OCI-LY7 (cell line): Measurements from ENCODE around the gene STOM.

Source experiments
- EZH2phosphoT487 ChIP-seq: fragments of 200-600 bp; sonication (generic); IDR thresholded peaks from 2 replicates; pipeline ENCODE4 v1.6.1; 2018; ENCODE audit warnings: low read depth, borderline replicate concordance, mild to moderate bottlenecking, mixed run types, antibody characterized with exemption, low read length, moderate library complexity, mixed read lengths
- TF ChIP-seq, protein P1 (sequence below): fragments of 200-600 bp; sonication (generic); conservative IDR thresholded peaks from 2 replicates; pipeline ENCODE4 v1.5.1; 2014; ENCODE audit warnings: mild to moderate bottlenecking, antibody characterized with exemption, low read length, moderate library complexity, mixed read lengths

DNA sequence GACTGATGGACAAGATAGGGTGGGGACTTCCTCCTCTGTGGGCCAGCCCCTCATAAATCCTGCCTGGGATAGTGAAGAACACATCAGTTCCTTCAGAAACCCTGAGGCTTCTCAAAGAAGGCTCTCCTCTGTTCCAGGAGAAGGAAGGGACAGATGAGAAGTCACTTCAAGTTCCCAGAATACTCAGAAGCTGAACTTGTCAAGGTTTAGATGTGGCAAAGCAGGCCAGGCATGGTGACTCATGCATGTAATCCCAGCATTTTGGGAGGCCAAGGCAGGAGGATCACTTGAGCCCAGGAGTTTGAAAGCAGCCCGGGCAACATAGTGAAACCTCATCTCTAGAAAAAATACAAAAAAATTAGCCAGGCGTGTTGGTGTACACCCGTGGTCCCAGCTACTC is 38.5 kb downstream of the STOM start:
- TF ChIP-seq, protein P1, sequence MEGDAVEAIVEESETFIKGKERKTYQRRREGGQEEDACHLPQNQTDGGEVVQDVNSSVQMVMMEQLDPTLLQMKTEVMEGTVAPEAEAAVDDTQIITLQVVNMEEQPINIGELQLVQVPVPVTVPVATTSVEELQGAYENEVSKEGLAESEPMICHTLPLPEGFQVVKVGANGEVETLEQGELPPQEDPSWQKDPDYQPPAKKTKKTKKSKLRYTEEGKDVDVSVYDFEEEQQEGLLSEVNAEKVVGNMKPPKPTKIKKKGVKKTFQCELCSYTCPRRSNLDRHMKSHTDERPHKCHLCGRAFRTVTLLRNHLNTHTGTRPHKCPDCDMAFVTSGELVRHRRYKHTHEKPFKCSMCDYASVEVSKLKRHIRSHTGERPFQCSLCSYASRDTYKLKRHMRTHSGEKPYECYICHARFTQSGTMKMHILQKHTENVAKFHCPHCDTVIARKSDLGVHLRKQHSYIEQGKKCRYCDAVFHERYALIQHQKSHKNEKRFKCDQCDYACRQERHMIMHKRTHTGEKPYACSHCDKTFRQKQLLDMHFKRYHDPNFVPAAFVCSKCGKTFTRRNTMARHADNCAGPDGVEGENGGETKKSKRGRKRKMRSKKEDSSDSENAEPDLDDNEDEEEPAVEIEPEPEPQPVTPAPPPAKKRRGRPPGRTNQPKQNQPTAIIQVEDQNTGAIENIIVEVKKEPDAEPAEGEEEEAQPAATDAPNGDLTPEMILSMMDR, result no peak
- no peak for TF ChIP-seq EZH2phosphoT487
